HTERT RPE-1 (cell line): ENCODE data around the gene HDX.
"Not testable (repeated sequence)": the region's sequence is repeated elsewhere in the genome, so short reads cannot be mapped to it uniquely, and the experiment has no call there.

ENCODE experiments used
- in situ Hi-C: fragments of 300-500 bp; cut with MboI; formaldehyde crosslinking; loops from 4 replicates; pipeline ENCODE4 v1.14.3; 2020; ENCODE audit warnings: low sequenced_read_pairs

HDX gene

GRCh38 chrX:84339507-84340364 is 162.5 kb downstream of the HDX start:
- in situ Hi-C loops: no loop called here

- in situ Hi-C loops: no loop called here
Measured at GRCh38 chrX:84336646-84337045, 165.6 kb downstream of the HDX start.

DNA sequence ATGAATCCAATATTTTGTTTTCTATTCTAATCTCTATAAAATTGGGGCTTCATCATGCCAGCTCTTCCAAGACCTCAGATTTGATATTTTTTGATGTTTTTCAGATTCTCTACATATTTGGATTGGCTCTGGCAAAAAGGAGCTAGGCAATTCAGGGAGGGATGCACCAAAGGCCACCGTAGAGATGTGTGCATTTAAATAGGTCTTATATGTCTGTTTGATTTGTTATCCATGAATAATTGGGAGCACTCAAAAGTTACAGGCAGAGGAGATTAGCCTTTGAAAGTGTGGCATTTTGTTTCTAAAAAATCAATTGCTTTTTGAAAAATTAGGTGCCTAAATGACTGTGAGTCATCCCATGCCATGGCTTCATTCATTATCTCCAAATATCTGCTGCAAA is 167.1 kb downstream of the HDX start:
- in situ Hi-C loops: no loop called here

DNA sequence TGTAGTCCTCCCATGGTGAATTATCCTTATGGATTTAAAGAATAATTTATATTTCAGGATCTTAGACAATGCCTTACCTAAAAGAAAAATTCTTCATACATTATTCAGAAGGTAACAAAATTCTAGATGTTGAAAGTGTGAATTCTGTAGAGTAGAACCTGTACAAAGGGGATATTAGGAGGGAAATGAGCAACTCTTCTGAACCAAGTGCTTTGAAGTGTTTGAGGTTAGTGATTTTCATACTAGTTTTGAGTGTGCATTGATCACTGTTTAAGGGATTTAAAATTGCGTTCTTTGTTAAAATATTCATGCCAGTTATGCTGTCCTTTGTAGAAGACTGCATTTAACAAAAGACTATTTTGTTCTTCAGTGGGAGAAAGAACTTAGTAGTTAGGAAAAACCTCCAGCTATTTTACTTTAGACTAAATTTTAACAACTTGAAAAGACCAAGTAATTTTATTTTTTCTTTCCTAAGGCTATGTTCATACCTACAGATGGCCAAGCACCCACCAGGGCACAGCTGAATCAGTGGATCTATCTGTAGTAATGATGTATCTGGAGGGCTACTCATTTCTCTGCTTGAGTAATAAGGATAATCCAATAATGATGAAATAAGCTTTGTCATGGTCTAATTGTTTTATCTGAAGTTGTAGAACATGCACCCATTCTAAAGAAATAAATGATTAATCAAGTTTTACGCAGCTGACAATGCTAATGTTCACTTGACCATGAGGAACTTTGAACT is 180.0 kb downstream of the HDX start:
- in situ Hi-C loops: no loop called here

DNA sequence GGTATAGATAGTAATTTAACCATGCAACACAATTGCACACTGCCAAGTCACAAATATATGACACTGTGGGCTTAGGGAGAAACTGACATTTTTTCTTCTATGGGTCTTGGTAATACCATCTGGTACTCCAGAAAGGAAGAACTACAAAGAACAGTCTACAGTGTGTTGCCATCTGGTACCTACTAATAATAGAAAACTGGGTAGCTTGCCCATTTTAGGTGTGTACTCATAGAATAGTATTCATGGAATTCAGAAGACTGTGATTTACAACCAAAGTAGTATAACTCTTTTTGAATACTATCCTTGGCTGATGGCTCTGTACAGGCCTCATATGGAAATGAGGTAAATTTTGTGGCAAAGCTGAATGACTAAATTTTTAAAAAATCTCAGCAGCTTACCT is 181.6 kb downstream of the HDX start:
- in situ Hi-C loops: no loop called here

DNA sequence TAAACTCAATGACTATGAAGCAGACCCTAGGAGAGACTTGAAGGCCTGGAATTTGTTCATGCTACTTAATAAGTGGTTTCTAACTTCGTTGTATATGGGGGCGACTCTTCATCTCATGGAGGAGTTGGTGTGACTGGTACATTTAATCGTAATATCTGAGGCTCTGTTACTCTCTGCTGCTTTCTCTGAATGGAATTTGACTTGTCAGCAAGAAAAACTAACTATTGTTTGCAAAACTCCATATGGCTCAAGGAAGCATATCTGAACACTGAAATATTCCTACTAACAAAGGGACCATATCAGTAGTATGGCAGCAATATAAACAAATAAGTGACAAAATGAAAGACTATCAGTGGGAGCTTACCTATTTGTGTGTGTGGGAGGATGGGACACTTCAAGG is 182.2 kb downstream of the HDX start:
- in situ Hi-C loops: no loop called here

GRCh38 chrX:84318661-84319060 is 183.6 kb downstream of the HDX start:
- in situ Hi-C loops: no loop called here

GRCh38 chrX:84315946-84316345 is 186.3 kb downstream of the HDX start:
- in situ Hi-C loops: not testable (repeated sequence)
